Measurements from ENCODE around the gene ASTN2. TPM values are rescaled to one million over a fixed set of nuclear protein-coding genes. Genes with fewer than 3 reads are reported as not detected.

The ASTN2 gene
- total and polyA plus RNA-seq, 2 donors (not counting 3 experiments of a cell fraction or from before 2014, with no cell fraction given): 1.0 to 1.9 TPM

GRCh38 chr9:116697887-116698286 is 717.0 kb downstream of the ASTN2 start:
- POLR2A ChIA-PET: no interaction called here
- Histone ChIP-seq H3K9ac (replicated peaks; ENCODE audit: extremely low read depth, insufficient read depth, low read length) (no peak overlapping the region), H3K27me3 (ENCODE audit: control insufficient read depth in 2 of 2, insufficient read depth in 2 of 2, low read length in 2 of 2) (no peaks in the 10 kb centered on the region), H3K36me3 (ENCODE audit: control insufficient read depth in 2 of 2, extremely low read depth in 1 of 2, insufficient read depth in 2 of 2, low read length in 2 of 2) (peaks cover 9 to 24% of the 10 kb centered on the region in 2 experiments), H4K20me1 (replicated peaks; ENCODE audit: control insufficient read depth, extremely low read depth, insufficient read depth, low read length) (no peaks in the 10 kb centered on the region), H2AFZ (ENCODE audit: low read depth, low read length) (no peak overlapping the region), H3K4me1 (ENCODE audit: control insufficient read depth, extremely low read depth, insufficient read depth, low read length) (no peaks in the 10 kb centered on the region), H3K79me2 (ENCODE audit: control insufficient read depth, insufficient read depth, low read length) (peaks cover 27% of the 10 kb centered on the region), H3K4me3 (replicated peaks in 1 of 3; ENCODE audit: insufficient read depth in 1 of 3, low read depth in 1 of 3, low read length in 3 of 3) (no peak overlapping the region), H3K4me2 (ENCODE audit: insufficient read depth, low read length) (no peak overlapping the region), H3K9me1 (replicated peaks; ENCODE audit: control insufficient read depth, extremely low read depth, insufficient read depth, low read length) (peaks cover 4% of the 10 kb centered on the region), H3K9me3 (replicated peaks; ENCODE audit: control insufficient read depth, insufficient read depth, low read length) (no peaks in the 10 kb centered on the region), H3K27ac (ENCODE audit: insufficient read depth, low read depth, low read length) (no peak overlapping the region)
- BruUV-seq (replicated peaks): no TSS peak
- TF ChIP-seq JUN (IDR thresholded peaks at IDR 0.05; ENCODE audit: borderline replicate concordance, insufficient read depth, insufficient read length, low read depth) (no peak), CTCF (IDR thresholded peaks at IDR 0.05; ENCODE audit: extremely low read depth in 1 of 2, insufficient read depth in 1 of 2, low read depth in 1 of 2, low read length in 2 of 2) (no peak), EZH2 (IDR thresholded peaks at IDR 0.05; ENCODE audit: borderline replicate concordance, low read depth, low read length, severe bottlenecking) (no peak), MAX (IDR thresholded peaks at IDR 0.05; ENCODE audit: insufficient read depth, insufficient read length) (no peak), FOS (IDR thresholded peaks at IDR 0.05; ENCODE audit: borderline replicate concordance, insufficient read depth, low read length) (no peak), MYC (IDR thresholded peaks at IDR 0.05; ENCODE audit: low read depth, low read length) (no peak), GATA2 (IDR thresholded peaks at IDR 0.05; ENCODE audit: insufficient read depth, insufficient read length, low read depth, low read length) (no peak), POLR2A (IDR thresholded peaks at IDR 0.05; ENCODE audit: low read depth, low read length) (no peak)
- CTCF ChIA-PET: interaction anchor here (0.8 to 3.4 kb wide), 3 partner anchors 10 to 39 kb away, joined by 3 to 14 read pairs (median 3); partner anchors contain the start of gene TRIM32
- intact Hi-C loops (cut with micrococcal nuclease): no loop called here
- DNase-seq (ENCODE audit: low read depth, low spot score): no peak
- dilution Hi-C loops (cut with MboI; ENCODE audit: extremely low pct_ligation_motif_present, low sequenced_read_pairs): no loop called here
- no peak for FAIRE-seq

All from endothelial cell of umbilical vein (primary cell).